Activated CD4-positive, alpha-beta T cell treated with anti-CD3 and anti-CD28 coated beads, Interleukin-2, amount 50 U/mL, for 1 hour (primary cell): ENCODE data around the gene PLXNB3.

Source experiments
- DNase-seq: peaks from one replicate; pipeline ENCODE4 v3.0.0-alpha.2; 2020

Gene PLXNB3

GRCh38 chrX:153774576-153775292 is 10.7 kb downstream of the PLXNB3 start:
- DNase-seq, result no peak

- DNase-seq, result no peak
Measured at GRCh38 chrX:153775293-153776119, 11.5 kb downstream of the PLXNB3 start.

GRCh38 chrX:153776120-153776599 is 12.1 kb downstream of the PLXNB3 start:
- DNase-seq, result no peak

- DNase-seq, result no peak
Measured at GRCh38 chrX:153776611-153777045, 12.6 kb downstream of the PLXNB3 start.

GRCh38 chrX:153777261-153778090 is 13.4 kb downstream of the PLXNB3 start:
- no peak for DNase-seq

- DNase-seq, result no peak
Measured at GRCh38 chrX:153778181-153778580, 14.1 kb downstream of the PLXNB3 start.

- DNase-seq, result no peak
Measured at GRCh38 chrX:153778684-153779101, 14.6 kb downstream of the PLXNB3 start.

GRCh38 chrX:153779891-153780677 is 16.0 kb downstream of the PLXNB3 start:
- no peak for DNase-seq

GRCh38 chrX:153780678-153781427 is 16.8 kb downstream of the PLXNB3 start, which contains the start of gene SRPK3:
Gene SRPK3, plus strand, starts transcription at chrX:153781041. Its CDS starts 46 bp downstream, at chrX:153781087.
- DNase-seq, result no peak

GRCh38 chrX:153781428-153782047 is 17.5 kb downstream of the PLXNB3 start:
- no peak for DNase-seq

- DNase-seq, result no peak
Measured at GRCh38 chrX:153782313-153782712, 18.3 kb downstream of the PLXNB3 start.

GRCh38 chrX:153782871-153783270 is 18.8 kb downstream of the PLXNB3 start:
- DNase-seq, result no peak

- DNase-seq, result no peak
Measured at GRCh38 chrX:153783378-153784013, 19.4 kb downstream of the PLXNB3 start.

GRCh38 chrX:153784325-153784967 is 20.4 kb downstream of the PLXNB3 start:
- DNase-seq, result no peak

- DNase-seq, result no peak
Measured at GRCh38 chrX:153786669-153787068, 22.6 kb downstream of the PLXNB3 start.

GRCh38 chrX:153789654-153790053 is 25.6 kb downstream of the PLXNB3 start:
- DNase-seq, result no peak

- DNase-seq, result no peak
Measured at GRCh38 chrX:153791104-153791852, 27.2 kb downstream of the PLXNB3 start.

- no peak for DNase-seq
Measured at GRCh38 chrX:153792368-153792767, 28.3 kb downstream of the PLXNB3 start.

- DNase-seq, result no peak
Measured at GRCh38 chrX:153793291-153793690, 29.2 kb downstream of the PLXNB3 start.
